ENCODE measurements around the gene MAG. TPM values are rescaled to one million over a fixed set of nuclear protein-coding genes. Genes with fewer than 3 reads are reported as not detected.

The MAG gene
- total and polyA plus RNA-seq, 9 of the 15 experiments (the other 6 are each of a cell fraction or from before 2014, with no cell fraction given) = 0.11 to 10.0 (median 1.6) TPM

- H3K9me3 ChIP-seq (replicated peaks; ENCODE audit: control insufficient read depth, insufficient read depth, low read depth, low read length) = no peaks in the 10 kb centered on the region
- no peaks in the 10 kb centered on the region for H3K9me1 ChIP-seq (ENCODE audit: control insufficient read depth, insufficient read depth, low read length)
- no peaks in the 10 kb centered on the region for H3K79me2 ChIP-seq (ENCODE audit: control insufficient read depth, insufficient read depth, low read length)
- 22% methylated on average over 6 of the region's 7 CpGs for WGBS (ENCODE audit: insufficient coverage, low coverage, missing lambda C conversion rate)
- H3K27ac ChIP-seq (ENCODE audit: extremely low read depth, low read depth, low read length) = no peak overlapping the region
- FAIRE-seq (no peak), ATAC-seq (no peak), DNase-seq (ENCODE audit: extremely low read depth in 1 of 4, low spot score in 3 of 4) (no peak)
- no peak overlapping the region for H2AFZ ChIP-seq (ENCODE audit: low read depth, low read length)
- H4K20me1 ChIP-seq (replicated peaks; ENCODE audit: control insufficient read depth, insufficient read depth, low read length) = no peaks in the 10 kb centered on the region
- BruUV-seq (replicated peaks) = no TSS peak
- intact Hi-C loops (cut with micrococcal nuclease) = no loop called here
- TF ChIP-seq CBFA2T3 (IDR thresholded peaks at IDR 0.05) (peak; percentile 18), TCF3 (CRISPR knock-in tag; IDR thresholded peaks at IDR 0.05) (peak; percentile 49), BHLHE40 (IDR thresholded peaks at IDR 0.05; ENCODE audit: low read length) (peak; percentile 46; the same call in 1 of the 2 replicates), ATF6 (CRISPR knock-in tag; IDR thresholded peaks at IDR 0.05) (no peak)
- in situ Hi-C loops (cut with MboI) = loop anchor here (10.0 kb wide), 1 partner anchor 56 kb away; no protein-coding TSS in a partner anchor
- no peaks in the 10 kb centered on the region for H3K27me3 ChIP-seq (ENCODE audit: control insufficient read depth in 2 of 2, insufficient read depth in 2 of 2, low read length in 2 of 2)
- H3K36me3 ChIP-seq (ENCODE audit: control insufficient read depth, insufficient read depth, low read length) = no peaks in the 10 kb centered on the region
- CTCF ChIA-PET (ENCODE audit: low intra/inter-chr PET ratio) = no interaction called here
- no peak overlapping the region for H3K4me2 ChIP-seq (ENCODE audit: insufficient read depth, low read length)
- POLR2A ChIA-PET = interaction anchor here (1.5 kb wide), 1 partner anchor 11 kb away, joined by 5 read pairs; no protein-coding TSS in a partner anchor
- H3K4me1 ChIP-seq (replicated peaks in 1 of 2; ENCODE audit: control insufficient read depth in 2 of 2, insufficient read depth in 2 of 2, low read length in 2 of 2) = peaks cover 2 to 8% of the 10 kb centered on the region in 2 experiments; a peak in 4 of 5 replicates
- H3K4me3 ChIP-seq = no peak overlapping the region
- H3K9ac ChIP-seq (ENCODE audit: insufficient read depth in 1 of 2, low read depth in 2 of 2, low read length in 2 of 2) = no peak overlapping the region
These were observed 38.5 kb downstream of the MAG start for GRCh38 chr19:35330475-35330874.

Measured in K562 (cell line).